ENCODE data around the gene PCDHB3.

DNA sequence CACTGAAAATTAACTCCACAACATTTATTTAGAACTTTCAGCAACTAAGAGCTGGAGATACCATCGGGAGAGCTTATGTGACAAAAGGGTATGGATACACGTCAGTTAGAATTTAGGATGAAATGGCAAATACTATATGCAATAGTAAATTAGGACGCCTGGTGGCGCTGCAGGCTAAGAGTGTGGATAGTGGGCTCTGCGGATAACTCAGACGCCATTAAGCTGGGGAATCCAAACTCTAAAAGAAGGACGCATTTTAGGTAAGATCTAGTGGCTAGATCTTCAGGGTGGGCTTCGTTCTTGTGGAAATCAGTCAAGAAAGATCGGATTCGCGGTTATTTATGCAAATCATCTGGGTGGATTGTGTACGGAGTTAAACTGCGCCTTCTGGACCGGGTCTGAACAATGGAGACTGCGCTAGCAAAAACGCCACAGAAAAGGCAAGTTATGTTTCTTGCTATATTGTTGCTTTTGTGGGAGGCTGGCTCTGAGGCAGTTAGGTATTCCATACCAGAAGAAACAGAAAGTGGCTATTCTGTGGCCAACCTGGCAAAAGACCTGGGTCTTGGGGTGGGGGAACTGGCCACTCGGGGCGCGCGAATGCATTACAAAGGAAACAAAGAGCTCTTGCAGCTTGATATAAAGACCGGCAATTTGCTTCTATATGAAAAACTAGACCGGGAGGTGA lies 34.9 kb downstream of the PCDHB3 start, which contains the start of gene PCDHB5:
- TF ChIP-seq, protein P1, sequence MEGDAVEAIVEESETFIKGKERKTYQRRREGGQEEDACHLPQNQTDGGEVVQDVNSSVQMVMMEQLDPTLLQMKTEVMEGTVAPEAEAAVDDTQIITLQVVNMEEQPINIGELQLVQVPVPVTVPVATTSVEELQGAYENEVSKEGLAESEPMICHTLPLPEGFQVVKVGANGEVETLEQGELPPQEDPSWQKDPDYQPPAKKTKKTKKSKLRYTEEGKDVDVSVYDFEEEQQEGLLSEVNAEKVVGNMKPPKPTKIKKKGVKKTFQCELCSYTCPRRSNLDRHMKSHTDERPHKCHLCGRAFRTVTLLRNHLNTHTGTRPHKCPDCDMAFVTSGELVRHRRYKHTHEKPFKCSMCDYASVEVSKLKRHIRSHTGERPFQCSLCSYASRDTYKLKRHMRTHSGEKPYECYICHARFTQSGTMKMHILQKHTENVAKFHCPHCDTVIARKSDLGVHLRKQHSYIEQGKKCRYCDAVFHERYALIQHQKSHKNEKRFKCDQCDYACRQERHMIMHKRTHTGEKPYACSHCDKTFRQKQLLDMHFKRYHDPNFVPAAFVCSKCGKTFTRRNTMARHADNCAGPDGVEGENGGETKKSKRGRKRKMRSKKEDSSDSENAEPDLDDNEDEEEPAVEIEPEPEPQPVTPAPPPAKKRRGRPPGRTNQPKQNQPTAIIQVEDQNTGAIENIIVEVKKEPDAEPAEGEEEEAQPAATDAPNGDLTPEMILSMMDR (conservative IDR thresholded peaks at IDR 0.05; ENCODE audit: low read depth, low read length), result peak; percentile 25; the same call in 1 of the 2 replicates
- no peak for TF ChIP-seq EZH2phosphoT487 (IDR thresholded peaks at IDR 0.05; ENCODE audit: borderline replicate concordance, low read length)

Measured in PC-3 (cell line).